ENCODE measurements around the gene ITPR2. TPM values are rescaled to one million over a fixed set of nuclear protein-coding genes. Genes with fewer than 3 reads are reported as not detected.

The ITPR2 gene
- total RNA-seq, 1 donor from 2014 or later = 48.1 TPM

DNA sequence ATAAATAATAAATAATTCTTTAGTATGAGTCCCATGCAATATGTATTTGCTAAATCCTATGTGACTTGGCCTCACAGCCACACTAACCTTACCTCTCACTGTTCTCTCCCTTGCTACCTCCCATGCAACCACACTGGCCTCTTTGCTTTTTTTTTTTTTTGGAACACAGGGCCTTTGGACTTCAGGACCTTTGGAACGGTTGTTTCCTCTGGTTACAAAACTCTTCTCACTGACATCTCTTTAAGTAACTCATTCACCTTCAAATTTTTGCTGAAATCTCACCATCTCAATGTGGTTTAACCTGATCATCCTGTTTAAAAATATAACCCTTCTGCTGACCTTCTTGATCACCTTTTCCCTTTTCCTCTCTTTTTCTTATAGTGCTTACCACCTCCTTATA, 443.7 kb downstream of the ITPR2 start:
- no peaks in the 10 kb centered on the region for H3K4me1 ChIP-seq
- H3K27ac ChIP-seq = no peak overlapping the region
- DNase-seq (ENCODE audit: extremely low spot score in 2 of 2) = no peak
- no peaks in the 10 kb centered on the region for H3K27me3 ChIP-seq
- H3K36me3 ChIP-seq = peaks cover 0 to 9% of the 10 kb centered on the region in 2 donors
- H3K9me3 ChIP-seq = no peaks in the 10 kb centered on the region
- intact Hi-C loops (cut with DNase I) = no loop called here
- TF ChIP-seq, protein P1, sequence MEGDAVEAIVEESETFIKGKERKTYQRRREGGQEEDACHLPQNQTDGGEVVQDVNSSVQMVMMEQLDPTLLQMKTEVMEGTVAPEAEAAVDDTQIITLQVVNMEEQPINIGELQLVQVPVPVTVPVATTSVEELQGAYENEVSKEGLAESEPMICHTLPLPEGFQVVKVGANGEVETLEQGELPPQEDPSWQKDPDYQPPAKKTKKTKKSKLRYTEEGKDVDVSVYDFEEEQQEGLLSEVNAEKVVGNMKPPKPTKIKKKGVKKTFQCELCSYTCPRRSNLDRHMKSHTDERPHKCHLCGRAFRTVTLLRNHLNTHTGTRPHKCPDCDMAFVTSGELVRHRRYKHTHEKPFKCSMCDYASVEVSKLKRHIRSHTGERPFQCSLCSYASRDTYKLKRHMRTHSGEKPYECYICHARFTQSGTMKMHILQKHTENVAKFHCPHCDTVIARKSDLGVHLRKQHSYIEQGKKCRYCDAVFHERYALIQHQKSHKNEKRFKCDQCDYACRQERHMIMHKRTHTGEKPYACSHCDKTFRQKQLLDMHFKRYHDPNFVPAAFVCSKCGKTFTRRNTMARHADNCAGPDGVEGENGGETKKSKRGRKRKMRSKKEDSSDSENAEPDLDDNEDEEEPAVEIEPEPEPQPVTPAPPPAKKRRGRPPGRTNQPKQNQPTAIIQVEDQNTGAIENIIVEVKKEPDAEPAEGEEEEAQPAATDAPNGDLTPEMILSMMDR (IDR thresholded peaks at IDR 0.05) = no peak
- no peak for TF ChIP-seq POLR2AphosphoS5 (IDR thresholded peaks at IDR 0.05; ENCODE audit: insufficient read depth in 1 of 2, low read depth in 1 of 2)
- no peak for TF ChIP-seq POLR2A (IDR thresholded peaks at IDR 0.05)
- H3K4me3 ChIP-seq = no peak overlapping the region

DNA sequence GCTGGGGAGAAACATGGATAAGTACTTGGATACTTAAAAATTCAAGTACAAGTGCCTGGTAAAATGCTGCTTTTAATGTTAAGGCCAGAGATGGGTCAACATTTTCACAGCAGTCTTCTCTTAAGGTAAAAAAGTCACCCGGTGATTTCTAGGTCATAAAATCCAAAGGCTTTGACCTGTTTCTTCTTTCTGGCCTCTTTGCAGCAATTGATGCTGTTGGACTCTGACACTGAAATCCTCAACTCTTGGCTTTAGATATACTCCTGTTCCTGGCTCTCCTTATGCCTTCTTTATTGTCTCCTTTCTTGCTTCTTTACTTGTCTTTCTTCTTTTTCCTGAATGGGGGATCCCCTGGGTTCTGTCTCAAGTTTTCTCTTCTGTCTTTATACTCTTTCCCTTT, 448.5 kb downstream of the ITPR2 start:
- H3K9me3 ChIP-seq = no peaks in the 10 kb centered on the region
- H3K27ac ChIP-seq = no peak overlapping the region
- H3K27me3 ChIP-seq = no peaks in the 10 kb centered on the region
- TF ChIP-seq, protein P1 (IDR thresholded peaks at IDR 0.05) = no peak
- TF ChIP-seq POLR2AphosphoS5 (IDR thresholded peaks at IDR 0.05; ENCODE audit: insufficient read depth in 1 of 2, low read depth in 1 of 2) (no peak), POLR2A (IDR thresholded peaks at IDR 0.05) (no peak)
- intact Hi-C loops (cut with DNase I) = no loop called here
- DNase-seq (ENCODE audit: extremely low spot score in 2 of 2) = no peak
- no peaks in the 10 kb centered on the region for H3K4me1 ChIP-seq
- H3K36me3 ChIP-seq = peaks cover 0 to 12% of the 10 kb centered on the region in 2 donors
- no peak overlapping the region for H3K4me3 ChIP-seq

- intact Hi-C loops (cut with DNase I) = no loop called here
- peaks cover 0 to 12% of the 10 kb centered on the region in 2 donors for H3K36me3 ChIP-seq
Observed at GRCh38 chr12:26383041-26383440, 450.0 kb downstream of the ITPR2 start.

DNA sequence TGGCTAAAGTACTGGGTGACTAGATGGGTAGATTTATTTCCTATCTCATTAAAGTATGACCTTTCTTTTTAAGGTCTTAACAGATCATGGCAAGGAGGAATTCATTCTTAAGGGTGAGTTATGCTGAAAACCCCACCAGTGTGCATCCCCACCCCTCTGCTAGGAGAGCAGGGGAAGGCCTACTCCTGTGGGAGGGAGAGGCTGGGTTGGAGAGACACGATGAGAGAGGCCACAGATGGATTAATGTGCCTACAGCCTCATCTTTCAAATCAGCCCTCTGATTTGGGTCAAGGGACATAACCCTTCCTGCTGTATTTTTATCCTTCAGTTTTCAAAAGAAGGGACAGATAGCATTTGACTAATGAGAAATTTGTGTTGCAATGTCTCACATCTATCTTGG, 452.1 kb downstream of the ITPR2 start:
- H3K9me3 ChIP-seq = no peaks in the 10 kb centered on the region
- no peak for DNase-seq (ENCODE audit: extremely low spot score in 2 of 2)
- H3K4me3 ChIP-seq = no peak overlapping the region
- H3K4me1 ChIP-seq = no peaks in the 10 kb centered on the region
- no peak for TF ChIP-seq POLR2AphosphoS5 (IDR thresholded peaks at IDR 0.05; ENCODE audit: insufficient read depth in 1 of 2, low read depth in 1 of 2)
- no peak for TF ChIP-seq POLR2A (IDR thresholded peaks at IDR 0.05)
- TF ChIP-seq, protein P1 (IDR thresholded peaks at IDR 0.05) = no peak
- intact Hi-C loops (cut with DNase I) = no loop called here
- H3K27me3 ChIP-seq = no peaks in the 10 kb centered on the region
- no peak overlapping the region for H3K27ac ChIP-seq
- H3K36me3 ChIP-seq = peaks cover 0 to 6% of the 10 kb centered on the region in 2 donors

More at GRCh38 chr12:26383041-26383440, 450.0 kb downstream of the ITPR2 start:
- Histone ChIP-seq H3K4me1 (no peaks in the 10 kb centered on the region), H3K9me3 (no peaks in the 10 kb centered on the region), H3K27me3 (no peaks in the 10 kb centered on the region), H3K27ac (no peak overlapping the region), H3K4me3 (no peak overlapping the region)
- DNase-seq (ENCODE audit: extremely low spot score in 2 of 2) = no peak
- TF ChIP-seq, protein P1 (IDR thresholded peaks at IDR 0.05) = no peak
- TF ChIP-seq POLR2AphosphoS5 (IDR thresholded peaks at IDR 0.05; ENCODE audit: insufficient read depth in 1 of 2, low read depth in 1 of 2) = no peak
- TF ChIP-seq POLR2A (IDR thresholded peaks at IDR 0.05) = no peak

- peaks cover 0 to 6% of the 10 kb centered on the region in 2 donors for H3K36me3 ChIP-seq
- intact Hi-C loops (cut with DNase I) = no loop called here
- H3K9me3 ChIP-seq = no peaks in the 10 kb centered on the region
- TF ChIP-seq POLR2A (IDR thresholded peaks at IDR 0.05) (no peak), POLR2AphosphoS5 (IDR thresholded peaks at IDR 0.05; ENCODE audit: insufficient read depth in 1 of 2, low read depth in 1 of 2) (no peak)
- TF ChIP-seq, protein P1 (IDR thresholded peaks at IDR 0.05) = no peak
- no peak for DNase-seq (ENCODE audit: extremely low spot score in 2 of 2)
- no peak overlapping the region for H3K27ac ChIP-seq
- no peak overlapping the region for H3K4me3 ChIP-seq
- H3K4me1 ChIP-seq = no peaks in the 10 kb centered on the region
- no peaks in the 10 kb centered on the region for H3K27me3 ChIP-seq
Observed at GRCh38 chr12:26379777-26380467, 453.1 kb downstream of the ITPR2 start.
